Measurements from ENCODE around the gene MSRB3.

- no peak for TF ChIP-seq CTCF (IDR thresholded peaks at IDR 0.05)
- TF ChIP-seq POLR2AphosphoS5 (IDR thresholded peaks at IDR 0.05), result no peak
Observed at GRCh38 chr12:65325183-65325582, 46.7 kb downstream of the MSRB3 start.
